ENCODE measurements around the gene DLK1. TPM values are rescaled to one million over a fixed set of nuclear protein-coding genes. Genes with fewer than 3 reads are reported as not detected.

The DLK1 gene
- total RNA-seq, 1 donor from 2014 or later, result 8.6 TPM

DNA sequence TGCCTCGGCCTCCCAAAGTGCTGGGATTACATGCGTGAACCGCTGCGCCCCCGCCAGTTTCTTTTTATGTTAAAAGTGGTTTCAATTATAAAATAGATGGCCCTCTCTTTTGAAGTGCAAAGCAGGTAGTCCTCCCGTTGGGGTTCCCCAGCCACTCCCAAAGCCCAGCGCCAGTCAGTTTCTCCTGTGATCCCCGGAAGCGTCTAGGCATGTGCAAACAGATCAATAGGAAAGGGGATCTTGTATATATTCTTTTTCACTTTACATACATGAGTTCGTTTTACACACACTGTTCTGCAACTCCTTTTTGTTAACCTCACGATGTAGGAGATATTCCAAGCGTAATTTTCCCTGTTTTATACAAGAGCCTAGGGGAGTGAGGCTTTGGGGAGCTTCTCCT is 16.3 kb upstream of the DLK1 start:
- TF ChIP-seq CTCF (IDR thresholded peaks at IDR 0.05) (no peak), POLR2A (IDR thresholded peaks at IDR 0.05) (no peak), POLR2AphosphoS5 (IDR thresholded peaks at IDR 0.05; ENCODE audit: insufficient read depth in 1 of 2, low read depth in 1 of 2) (no peak)
- Histone ChIP-seq H3K27me3 (no peaks in the 10 kb centered on the region), H3K4me3 (no peak overlapping the region), H3K9me3 (no peaks in the 10 kb centered on the region), H3K4me1 (peaks cover 8% of the 10 kb centered on the region), H3K36me3 (no peaks in the 10 kb centered on the region), H3K27ac (no peak overlapping the region)
- no peak for DNase-seq (ENCODE audit: extremely low spot score in 2 of 2)
- intact Hi-C loops (cut with DNase I), result no loop called here

DNA sequence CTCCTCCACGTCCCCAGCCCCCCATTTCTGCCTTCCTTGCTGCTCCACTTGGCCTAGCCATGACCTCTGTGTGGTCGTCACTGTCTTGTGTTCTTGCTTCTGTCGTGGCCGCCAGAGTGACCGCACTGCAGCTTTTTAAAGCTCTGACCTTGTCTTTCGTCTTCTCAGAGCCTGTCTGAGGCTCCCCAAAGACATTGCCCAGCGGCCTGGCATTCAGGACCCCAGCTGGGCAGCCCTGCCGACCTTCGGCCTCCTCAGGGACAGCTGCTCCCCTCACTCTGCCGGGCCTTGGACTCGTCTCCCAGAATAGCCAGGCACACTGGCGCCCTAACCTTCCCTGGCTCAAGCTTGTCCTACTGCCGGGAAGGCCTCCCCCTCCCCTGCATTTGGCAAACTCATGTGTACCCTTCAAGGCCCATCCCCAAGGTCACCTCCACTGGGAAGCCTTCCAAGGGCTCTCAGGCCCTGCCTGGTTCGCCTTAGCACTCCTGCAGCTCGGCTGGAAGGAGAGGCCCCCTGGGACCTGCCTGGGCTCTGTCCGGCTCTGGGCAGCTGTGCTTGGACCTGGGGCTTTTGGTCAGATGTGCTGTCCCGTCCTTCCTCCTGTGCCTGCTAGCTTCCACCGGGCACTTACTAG is 15.7 kb upstream of the DLK1 start:
- no peak overlapping the region for H3K4me3 ChIP-seq
- H3K27me3 ChIP-seq, result no peaks in the 10 kb centered on the region
- TF ChIP-seq POLR2AphosphoS5 (IDR thresholded peaks at IDR 0.05; ENCODE audit: insufficient read depth in 1 of 2, low read depth in 1 of 2) (no peak), POLR2A (IDR thresholded peaks at IDR 0.05) (no peak), CTCF (IDR thresholded peaks at IDR 0.05) (no peak)
- intact Hi-C loops (cut with DNase I), result no loop called here
- peaks cover 8% of the 10 kb centered on the region for H3K4me1 ChIP-seq
- no peak for DNase-seq (ENCODE audit: extremely low spot score in 2 of 2)
- no peaks in the 10 kb centered on the region for H3K9me3 ChIP-seq
- no peaks in the 10 kb centered on the region for H3K36me3 ChIP-seq
- H3K27ac ChIP-seq, result no peak overlapping the region

DNA sequence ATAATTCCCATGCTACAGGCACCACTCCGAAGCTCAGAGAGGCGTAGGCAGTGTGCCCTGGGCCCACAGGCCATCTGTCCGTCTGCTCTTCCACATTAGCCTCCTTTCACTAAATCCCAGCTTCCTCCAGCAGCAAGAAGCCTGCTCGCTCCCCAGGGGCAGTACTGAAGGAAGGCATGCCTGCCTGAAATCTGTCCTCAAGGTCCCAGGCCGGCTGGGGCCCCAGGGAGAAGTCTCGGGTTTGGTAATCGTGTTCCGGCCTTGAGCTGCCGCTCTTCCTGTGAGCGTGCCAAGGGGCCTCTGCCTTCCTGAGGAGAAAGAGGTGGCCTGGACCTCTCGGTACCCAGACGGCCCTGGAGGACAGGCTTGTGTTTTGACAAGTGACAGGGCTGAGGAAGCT is 15.2 kb upstream of the DLK1 start:
- Histone ChIP-seq H3K27ac (no peak overlapping the region), H3K27me3 (no peaks in the 10 kb centered on the region), H3K4me3 (no peak overlapping the region), H3K9me3 (no peaks in the 10 kb centered on the region), H3K4me1 (peaks cover 8% of the 10 kb centered on the region), H3K36me3 (no peaks in the 10 kb centered on the region)
- TF ChIP-seq POLR2A (IDR thresholded peaks at IDR 0.05) (no peak), CTCF (IDR thresholded peaks at IDR 0.05) (no peak), POLR2AphosphoS5 (IDR thresholded peaks at IDR 0.05; ENCODE audit: insufficient read depth in 1 of 2, low read depth in 1 of 2) (no peak)
- DNase-seq (ENCODE audit: extremely low spot score in 2 of 2), result no peak
- intact Hi-C loops (cut with DNase I), result no loop called here

- intact Hi-C loops (cut with DNase I), result no loop called here
- peaks cover 8% of the 10 kb centered on the region for H3K4me1 ChIP-seq
Observed at GRCh38 chr14:100712490-100712889, 14.2 kb upstream of the DLK1 start.

More at GRCh38 chr14:100712490-100712889, 14.2 kb upstream of the DLK1 start:
- Histone ChIP-seq H3K36me3 (no peaks in the 10 kb centered on the region), H3K4me3 (no peak overlapping the region), H3K27me3 (no peaks in the 10 kb centered on the region), H3K27ac (no peak overlapping the region), H3K9me3 (no peaks in the 10 kb centered on the region)
- no peak for TF ChIP-seq POLR2AphosphoS5 (IDR thresholded peaks at IDR 0.05; ENCODE audit: insufficient read depth in 1 of 2, low read depth in 1 of 2)
- TF ChIP-seq POLR2A (IDR thresholded peaks at IDR 0.05), result no peak
- no peak for TF ChIP-seq CTCF (IDR thresholded peaks at IDR 0.05)
- no peak for DNase-seq (ENCODE audit: extremely low spot score in 2 of 2)

All from vagina (tissue), 2 donors.